PC-9 (cell line): ENCODE results near the gene GLCCI1. TPM values are rescaled to one million over a fixed set of nuclear protein-coding genes. Genes with fewer than 3 reads are reported as not detected.

ENCODE experiments used
- BruUV-seq: library from RNA; stranded (reverse); fragments of 400-500 nt; replicated peaks from 2 replicates; lab custom pipeline; 2021; lab: Mats Ljungman, UMichigan
- CTCF ChIA-PET: fragments of 300-600 bp; sonication (Branson Sonifier 250); formaldehyde crosslinking; loops from one replicate; lab custom pipeline; 2022; ENCODE audit warnings: antibody characterized with exemption; lab: Charles Lee
- POLR2A ChIA-PET: fragments of 300-600 bp; sonication (Branson Sonifier 250); formaldehyde crosslinking; loops from one replicate; lab custom pipeline; 2022; ENCODE audit warnings: antibody characterized with exemption; ENCODE audit not compliant: unreplicated experiment; lab: Charles Lee
- DNase-seq, 2 experiments: peaks; one replicate each; pipeline versions ENCODE4 v3.0.0 to v3.0.0-alpha.2; 2015 to 2022; ENCODE audit warnings: mixed read lengths in 1 of 2
- H2AFZ ChIP-seq: fragments of 200-600 bp; sonication (generic); 2 replicates; pipeline ENCODE4 v1.8.1; 2017; ENCODE audit warnings: antibody characterized with exemption
- H3F3A ChIP-seq: fragments of 200-600 bp; sonication (generic); 2 replicates; pipeline ENCODE4 v1.8.1; 2017; ENCODE audit warnings: antibody characterized with exemption, mild to moderate bottlenecking, low read depth; ENCODE audit not compliant: insufficient read depth
- H3K27ac ChIP-seq: fragments of 200-600 bp; sonication (generic); 2 replicates; pipeline ENCODE4 v1.6.1; 2016; ENCODE audit warnings: mixed run types
- H3K27me3 ChIP-seq: fragments of 200-600 bp; sonication (generic); 2 replicates; pipeline ENCODE4 v1.6.1; 2016; ENCODE audit warnings: low read depth, mixed run types; ENCODE audit not compliant: insufficient read depth
- H3K36me3 ChIP-seq: fragments of 200-600 bp; sonication (generic); 2 replicates; pipeline ENCODE4 v1.6.1; 2016; ENCODE audit warnings: low read depth, mixed run types
- H3K4me1 ChIP-seq: fragments of 200-600 bp; sonication (generic); replicated peaks from 2 replicates; pipeline ENCODE4 v1.6.1; 2016; ENCODE audit warnings: mixed run types; ENCODE audit not compliant: insufficient read depth
- H3K4me2 ChIP-seq: fragments of 200-600 bp; sonication (generic); 2 replicates; pipeline ENCODE4 v1.6.1; 2017; ENCODE audit warnings: mixed run types
- H3K4me3 ChIP-seq: fragments of 200-600 bp; sonication (generic); 2 replicates; pipeline ENCODE4 v1.6.1; 2016; ENCODE audit warnings: mixed run types
- H3K79me2 ChIP-seq: fragments of 200-600 bp; sonication (generic); 2 replicates; pipeline ENCODE4 v1.6.1; 2017; ENCODE audit warnings: low read depth, mixed run types
- H3K9me2 ChIP-seq: fragments of 200-600 bp; sonication (generic); 2 replicates; pipeline ENCODE4 v1.8.1; 2017; ENCODE audit warnings: mild to moderate bottlenecking; ENCODE audit not compliant: insufficient read depth
- H3K9me3 ChIP-seq: fragments of 200-600 bp; sonication (generic); 2 replicates; pipeline ENCODE4 v1.8.1; 2016; ENCODE audit warnings: low read depth; ENCODE audit not compliant: insufficient read depth
- H4K20me1 ChIP-seq: fragments of 200-600 bp; sonication (generic); 2 replicates; pipeline ENCODE4 v1.8.1; 2017; ENCODE audit not compliant: insufficient read depth
- CTCF ChIP-seq: fragments of 200-600 bp; sonication (generic); conservative IDR thresholded peaks from 2 replicates; pipeline ENCODE4 v1.6.1; 2017; ENCODE audit warnings: mixed run types, antibody characterized with exemption, mild to moderate bottlenecking, moderate library complexity
- EZH2 ChIP-seq: fragments of 200-600 bp; sonication (generic); IDR thresholded peaks from 2 replicates; pipeline ENCODE4 v1.8.0; 2017; ENCODE audit warnings: antibody characterized with exemption, low read depth
- intact Hi-C: fragments of 100-400 bp; cut with micrococcal nuclease; formaldehyde crosslinking; loops from one replicate; pipeline ENCODE4 v1.10.0; 2022; ENCODE audit not compliant: unreplicated experiment
- total RNA-seq: library from RNA; stranded (reverse); gene quantifications from 2 replicates; pipeline ENCODE4 v1.2.3, GENCODE V29; 2021

Gene GLCCI1
- total RNA-seq, 1 experiment from 2014 or later = 42.1 TPM

GRCh38 chr7:8064828-8065227 lies 96.2 kb downstream of the GLCCI1 start:
- POLR2A ChIA-PET = no interaction called here
- Histone ChIP-seq H3K9me3 (no peaks in the 10 kb centered on the region), H4K20me1 (no peaks in the 10 kb centered on the region), H3K27me3 (no peaks in the 10 kb centered on the region), H3K4me3 (no peak overlapping the region), H3F3A (no peaks in the 10 kb centered on the region), H3K27ac (no peak overlapping the region), H3K4me1 (no peaks in the 10 kb centered on the region), H3K4me2 (no peak overlapping the region), H2AFZ (no peak overlapping the region), H3K9me2 (no peaks in the 10 kb centered on the region), H3K79me2 (peaks cover 21% of the 10 kb centered on the region; the same call in 1 of the 2 replicates), H3K36me3 (peaks cover 17% of the 10 kb centered on the region)
- DNase-seq = no peak
- intact Hi-C loops = no loop called here
- no TSS peak for BruUV-seq
- TF ChIP-seq CTCF (no peak), EZH2 (no peak)
- CTCF ChIA-PET = no interaction called here

GRCh38 chr7:8065356-8065813 lies 96.8 kb downstream of the GLCCI1 start:
- Histone ChIP-seq H3K9me3 (no peaks in the 10 kb centered on the region), H3K27ac (no peak overlapping the region), H2AFZ (no peak overlapping the region), H3K36me3 (peaks cover 18% of the 10 kb centered on the region), H3K79me2 (peaks cover 21% of the 10 kb centered on the region; the same call in 1 of the 2 replicates), H3K4me2 (no peak overlapping the region), H3F3A (no peaks in the 10 kb centered on the region), H4K20me1 (no peaks in the 10 kb centered on the region), H3K27me3 (no peaks in the 10 kb centered on the region), H3K4me3 (no peak overlapping the region), H3K9me2 (no peaks in the 10 kb centered on the region), H3K4me1 (no peaks in the 10 kb centered on the region)
- TF ChIP-seq EZH2 (no peak), CTCF (no peak)
- intact Hi-C loops = no loop called here
- CTCF ChIA-PET = no interaction called here
- BruUV-seq = no TSS peak
- POLR2A ChIA-PET = no interaction called here
- DNase-seq = no peak

GRCh38 chr7:8068892-8069686 lies 100.5 kb downstream of the GLCCI1 start:
- Histone ChIP-seq H3K27me3 (no peaks in the 10 kb centered on the region), H3K9me3 (no peaks in the 10 kb centered on the region), H3K79me2 (peaks cover 17% of the 10 kb centered on the region; the same call in 1 of the 2 replicates), H3K4me2 (no peak overlapping the region), H4K20me1 (no peaks in the 10 kb centered on the region), H3K4me3 (no peak overlapping the region), H3K4me1 (peaks cover 8% of the 10 kb centered on the region), H3K9me2 (no peaks in the 10 kb centered on the region), H3K36me3 (0 out of 2 replicates have a peak, but pooled peaks cover 12% of the 10 kb centered on the region), H2AFZ (no peak overlapping the region), H3F3A (no peaks in the 10 kb centered on the region), H3K27ac (no peak overlapping the region)
- no TSS peak for BruUV-seq
- intact Hi-C loops = no loop called here
- ChIA-PET POLR2A (no interaction called here), CTCF (no interaction called here)
- TF ChIP-seq EZH2 = no peak
- no peak for TF ChIP-seq CTCF
- no peak for DNase-seq
